PC-3 (cell line): Measurements from ENCODE around the gene AKIRIN2. TPM values are rescaled to one million over a fixed set of nuclear protein-coding genes. Genes with fewer than 3 reads are reported as not detected.

Source experiments
- ATAC-seq: fragments of 200-7000 bp; cut with Tn5 transposase; 2 replicates; pipeline ENCODE4 v1.9.1; 2020; ENCODE audit warnings: mild to moderate bottlenecking, moderate library complexity
- BruUV-seq: library from RNA; stranded (reverse); fragments of 400-500 nt; replicated peaks from 2 replicates; lab custom pipeline; 2021; lab: Mats Ljungman, UMichigan
- CTCF ChIA-PET: fragments of 300-600 bp; sonication (Branson Sonifier 250); formaldehyde crosslinking; loops from one replicate; lab custom pipeline; 2022; ENCODE audit warnings: antibody characterized with exemption; lab: Charles Lee
- POLR2A ChIA-PET: fragments of 300-600 bp; sonication (Branson Sonifier 250); formaldehyde crosslinking; loops from one replicate; lab custom pipeline; 2022; ENCODE audit warnings: antibody characterized with exemption; ENCODE audit not compliant: unreplicated experiment; lab: Charles Lee
- DNase-seq: peaks from one replicate; pipeline ENCODE4 v3.0.0-alpha.2; 2015
- H2AFZ ChIP-seq: fragments of 300-600 bp; sonication (generic); 2 replicates; pipeline ENCODE4 v1.6.0; 2016; ENCODE audit warnings: antibody characterized with exemption, low read length
- H3F3A ChIP-seq: fragments of 300-600 bp; sonication (generic); one replicate; pipeline ENCODE4 v1.6.0; 2017; ENCODE audit warnings: antibody characterized with exemption, low read length, control low read depth, mild to moderate bottlenecking; ENCODE audit not compliant: unreplicated experiment
- H3K27ac ChIP-seq: fragments of 300-600 bp; sonication (generic); 2 replicates; pipeline ENCODE4 v1.5.1; 2016; ENCODE audit warnings: mild to moderate bottlenecking, low read length
- H3K27me3 ChIP-seq: fragments of 300-600 bp; sonication (generic); 2 replicates; pipeline ENCODE4 v1.6.1; 2016; ENCODE audit warnings: low read length, mixed read lengths
- H3K36me3 ChIP-seq: fragments of 300-600 bp; sonication (generic); 2 replicates; pipeline ENCODE4 v1.6.1; 2016; ENCODE audit warnings: low read depth, mixed run types, low read length, mixed read lengths
- H3K4me1 ChIP-seq: fragments of 300-600 bp; sonication (generic); 2 replicates; pipeline ENCODE4 v1.5.1; 2016; ENCODE audit warnings: low read length; ENCODE audit not compliant: insufficient read depth
- H3K4me2 ChIP-seq: fragments of 300-600 bp; sonication (generic); 2 replicates; pipeline ENCODE4 v1.6.0; 2016; ENCODE audit warnings: low read length
- H3K4me3 ChIP-seq: fragments of 300-600 bp; sonication (generic); 2 replicates; pipeline ENCODE4 v1.5.1; 2016; ENCODE audit warnings: mild to moderate bottlenecking, low read length, mixed read lengths
- H3K79me2 ChIP-seq: fragments of 300-600 bp; sonication (generic); 2 replicates; pipeline ENCODE4 v1.6.1; 2017; ENCODE audit warnings: low read length, mixed read lengths
- H3K9ac ChIP-seq: fragments of 300-600 bp; sonication (generic); 2 replicates; pipeline ENCODE4 v1.6.0; 2016; ENCODE audit warnings: mild to moderate bottlenecking, low read length
- H3K9me2 ChIP-seq: fragments of 300-600 bp; sonication (generic); replicated peaks from 2 replicates; pipeline ENCODE4 v1.6.1; 2016; ENCODE audit warnings: mixed run types, low read length, mixed read lengths
- H3K9me3 ChIP-seq: fragments of 300-600 bp; sonication (generic); 2 replicates; pipeline ENCODE4 v1.6.1; 2016; ENCODE audit warnings: low read length, mixed read lengths
- H4K20me1 ChIP-seq: fragments of 300-600 bp; sonication (generic); 2 replicates; pipeline ENCODE4 v1.6.1; 2016; ENCODE audit warnings: low read length, mixed read lengths
- CTCF ChIP-seq: fragments of 300-600 bp; sonication (generic); conservative IDR thresholded peaks from 2 replicates; pipeline ENCODE4 v1.5.1; 2017; ENCODE audit warnings: antibody characterized with exemption, low read depth, mild to moderate bottlenecking, low read length
- EZH2 ChIP-seq: fragments of 300-600 bp; sonication (generic); IDR thresholded peaks from one replicate; pipeline ENCODE4 v1.6.1; 2017; ENCODE audit warnings: antibody characterized with exemption, mild to moderate bottlenecking, low read length; ENCODE audit not compliant: unreplicated experiment
- EZH2phosphoT487 ChIP-seq: fragments of 300-600 bp; sonication (generic); IDR thresholded peaks from 2 replicates; pipeline ENCODE4 v1.6.1; 2018; ENCODE audit warnings: mild to moderate bottlenecking, antibody characterized with exemption, low read length, borderline replicate concordance
- intact Hi-C: fragments of 100-400 bp; cut with micrococcal nuclease; formaldehyde crosslinking; loops from 2 replicates; pipeline ENCODE4 v1.9.0; 2023
- total RNA-seq: library from RNA; depleted of rRNA; stranded (reverse); fragments of >200 nt; gene quantifications from 2 replicates; pipeline ENCODE4 v1.2.3, GENCODE V29; 2014

Gene AKIRIN2
- total RNA-seq, 1 experiment from 2014 or later, result 15.1 TPM

GRCh38 chr6:87674290-87674689 lies 27.7 kb downstream of the AKIRIN2 start:
- ATAC-seq, result no peak
- H3K36me3 ChIP-seq, result peaks cover 15% of the 10 kb centered on the region
- no peaks in the 10 kb centered on the region for H3K9me3 ChIP-seq
- H4K20me1 ChIP-seq, result no peaks in the 10 kb centered on the region
- H3F3A ChIP-seq, result no peaks in the 10 kb centered on the region
- TF ChIP-seq EZH2phosphoT487, result no peak
- TF ChIP-seq EZH2, result no peak
- TF ChIP-seq CTCF, result no peak
- no peak for DNase-seq
- CTCF ChIA-PET, result no interaction called here
- H3K4me2 ChIP-seq, result no peak overlapping the region
- no peak overlapping the region for H3K27ac ChIP-seq
- H3K4me3 ChIP-seq, result no peak overlapping the region
- H2AFZ ChIP-seq, result no peak overlapping the region
- H3K4me1 ChIP-seq, result no peaks in the 10 kb centered on the region
- H3K79me2 ChIP-seq, result peaks cover 13% of the 10 kb centered on the region
- H3K9ac ChIP-seq, result no peak overlapping the region
- H3K27me3 ChIP-seq, result no peaks in the 10 kb centered on the region
- POLR2A ChIA-PET, result no interaction called here
- intact Hi-C loops, result no loop called here
- H3K9me2 ChIP-seq, result no peaks in the 10 kb centered on the region
- BruUV-seq, result no TSS peak

- peaks cover 15% of the 10 kb centered on the region for H3K36me3 ChIP-seq
- H3K9me2 ChIP-seq, result no peaks in the 10 kb centered on the region
- H3F3A ChIP-seq, result no peaks in the 10 kb centered on the region
- ChIA-PET CTCF (no interaction called here), POLR2A (no interaction called here)
- H3K27me3 ChIP-seq, result no peaks in the 10 kb centered on the region
- no peaks in the 10 kb centered on the region for H3K4me1 ChIP-seq
- no peak for DNase-seq
- no peak overlapping the region for H3K4me3 ChIP-seq
- no peaks in the 10 kb centered on the region for H3K9me3 ChIP-seq
- 0 out of 2 replicates have a peak, but pooled peaks cover 6% of the 10 kb centered on the region for H3K79me2 ChIP-seq
- H4K20me1 ChIP-seq, result no peaks in the 10 kb centered on the region
- H2AFZ ChIP-seq, result no peak overlapping the region
- no peak overlapping the region for H3K9ac ChIP-seq
- H3K4me2 ChIP-seq, result no peak overlapping the region
- BruUV-seq, result no TSS peak
- H3K27ac ChIP-seq, result no peak overlapping the region
- ATAC-seq, result no peak
- TF ChIP-seq EZH2phosphoT487, result no peak
- no peak for TF ChIP-seq CTCF
- no peak for TF ChIP-seq EZH2
- intact Hi-C loops, result no loop called here
Measured at GRCh38 chr6:87673237-87673636, 28.8 kb downstream of the AKIRIN2 start.

GRCh38 chr6:87672641-87673040 lies 29.4 kb downstream of the AKIRIN2 start:
- Histone ChIP-seq H3K36me3 (peaks cover 15% of the 10 kb centered on the region), H2AFZ (no peak overlapping the region), H3F3A (no peaks in the 10 kb centered on the region), H3K4me1 (no peaks in the 10 kb centered on the region), H3K4me3 (no peak overlapping the region), H3K9me3 (no peaks in the 10 kb centered on the region), H3K79me2 (0 out of 2 replicates have a peak, but pooled peaks cover 3% of the 10 kb centered on the region), H3K9me2 (no peaks in the 10 kb centered on the region), H3K4me2 (no peak overlapping the region), H3K9ac (no peak overlapping the region), H3K27ac (no peak overlapping the region), H3K27me3 (no peaks in the 10 kb centered on the region), H4K20me1 (no peaks in the 10 kb centered on the region)
- ATAC-seq (no peak), DNase-seq (no peak)
- no TSS peak for BruUV-seq
- intact Hi-C loops, result no loop called here
- CTCF ChIA-PET, result interaction anchor here (0.6 kb wide), 1 partner anchor 124 kb away, joined by 3 read pairs; no protein-coding TSS in a partner anchor
- no peak for TF ChIP-seq EZH2phosphoT487
- TF ChIP-seq CTCF, result no peak
- no peak for TF ChIP-seq EZH2
- POLR2A ChIA-PET, result no interaction called here
